ENCODE results near the gene CACNA2D4. TPM values are rescaled to one million over a fixed set of nuclear protein-coding genes. Genes with fewer than 3 reads are reported as not detected.

The CACNA2D4 gene
- total and polyA plus RNA-seq, 2 donors (not counting 1 experiment from before 2014, with no cell fraction given), result 0.68 to 0.99 TPM

GRCh38 chr12:1800401-1801302 lies 117.8 kb downstream of the CACNA2D4 start:
- no peak overlapping the region for H2AFZ ChIP-seq (ENCODE audit: low read length)
- H3K4me2 ChIP-seq (ENCODE audit: extremely low read depth, insufficient read depth, low read length), result no peak overlapping the region
- TF ChIP-seq EZH2 (IDR thresholded peaks at IDR 0.05; ENCODE audit: low read length, missing control alignments) (no peak), CTCF (conservative IDR thresholded peaks at IDR 0.05 in 1 of 2, IDR thresholded peaks at IDR 0.05 in 1 of 2; ENCODE audit: low read depth in 1 of 2, low read length in 2 of 2) (peak; percentile 51 to 62)

GRCh38 chr12:1799882-1800400 lies 118.5 kb downstream of the CACNA2D4 start:
- Histone ChIP-seq H3K4me2 (ENCODE audit: extremely low read depth, insufficient read depth, low read length) (no peak overlapping the region), H3K27me3 (ENCODE audit: control insufficient read depth, insufficient read depth, low read length) (no peaks in the 10 kb centered on the region), H2AFZ (ENCODE audit: low read length) (no peak overlapping the region), H3K79me2 (ENCODE audit: control insufficient read depth, insufficient read depth, low read length) (no peaks in the 10 kb centered on the region), H3K9me3 (ENCODE audit: control insufficient read depth, insufficient read depth, low read depth, low read length) (no peaks in the 10 kb centered on the region), H3K4me1 (ENCODE audit: control insufficient read depth, extremely low read depth, insufficient read depth, low read length) (peaks cover 18% of the 10 kb centered on the region), H3K4me3 (replicated peaks in 1 of 4; ENCODE audit: control extremely low read depth in 1 of 4, insufficient read depth in 1 of 4, low read depth in 3 of 4, low read length in 4 of 4) (no peak overlapping the region), H3K27ac (ENCODE audit: insufficient read depth, low read length) (no peak overlapping the region), H3K9ac (ENCODE audit: insufficient read depth, low read length) (no peak overlapping the region), H4K20me1 (ENCODE audit: control insufficient read depth, extremely low read depth, insufficient read depth, low read length) (no peaks in the 10 kb centered on the region), H3K36me3 (ENCODE audit: control insufficient read depth, insufficient read depth, low read length) (no peaks in the 10 kb centered on the region)
- TF ChIP-seq CTCF (conservative IDR thresholded peaks at IDR 0.05 in 1 of 2, IDR thresholded peaks at IDR 0.05 in 1 of 2; ENCODE audit: low read depth in 1 of 2, low read length in 2 of 2) (no peak), EZH2 (IDR thresholded peaks at IDR 0.05; ENCODE audit: low read length, missing control alignments) (no peak)
- DNase-seq (ENCODE audit: low read depth in 2 of 2), result no peak

More at GRCh38 chr12:1800401-1801302, 117.8 kb downstream of the CACNA2D4 start:
- H3K4me3 ChIP-seq (replicated peaks in 1 of 4; ENCODE audit: control extremely low read depth in 1 of 4, insufficient read depth in 1 of 4, low read depth in 3 of 4, low read length in 4 of 4), result no peak overlapping the region
- H3K9ac ChIP-seq (ENCODE audit: insufficient read depth, low read length), result no peak overlapping the region
- H3K9me3 ChIP-seq (ENCODE audit: control insufficient read depth, insufficient read depth, low read depth, low read length), result no peaks in the 10 kb centered on the region
- no peaks in the 10 kb centered on the region for H3K79me2 ChIP-seq (ENCODE audit: control insufficient read depth, insufficient read depth, low read length)
- H3K36me3 ChIP-seq (ENCODE audit: control insufficient read depth, insufficient read depth, low read length), result no peaks in the 10 kb centered on the region
- H3K27me3 ChIP-seq (ENCODE audit: control insufficient read depth, insufficient read depth, low read length), result no peaks in the 10 kb centered on the region
- no peak overlapping the region for H3K27ac ChIP-seq (ENCODE audit: insufficient read depth, low read length)
- peak in 1 of 2 donors; percentile 40 for DNase-seq (ENCODE audit: low read depth in 2 of 2)
- peaks cover 17% of the 10 kb centered on the region for H3K4me1 ChIP-seq (ENCODE audit: control insufficient read depth, extremely low read depth, insufficient read depth, low read length)
- no peaks in the 10 kb centered on the region for H4K20me1 ChIP-seq (ENCODE audit: control insufficient read depth, extremely low read depth, insufficient read depth, low read length)

GRCh38 chr12:1799051-1799881 lies 119.2 kb downstream of the CACNA2D4 start:
- Histone ChIP-seq H4K20me1 (ENCODE audit: control insufficient read depth, extremely low read depth, insufficient read depth, low read length) (no peaks in the 10 kb centered on the region), H3K9ac (ENCODE audit: insufficient read depth, low read length) (no peak overlapping the region), H3K27me3 (ENCODE audit: control insufficient read depth, insufficient read depth, low read length) (no peaks in the 10 kb centered on the region), H3K4me2 (ENCODE audit: extremely low read depth, insufficient read depth, low read length) (no peak overlapping the region), H3K4me1 (ENCODE audit: control insufficient read depth, extremely low read depth, insufficient read depth, low read length) (peaks cover 18% of the 10 kb centered on the region), H3K27ac (ENCODE audit: insufficient read depth, low read length) (no peak overlapping the region), H3K79me2 (ENCODE audit: control insufficient read depth, insufficient read depth, low read length) (no peaks in the 10 kb centered on the region), H2AFZ (ENCODE audit: low read length) (no peak overlapping the region), H3K36me3 (ENCODE audit: control insufficient read depth, insufficient read depth, low read length) (no peaks in the 10 kb centered on the region), H3K9me3 (ENCODE audit: control insufficient read depth, insufficient read depth, low read depth, low read length) (no peaks in the 10 kb centered on the region), H3K4me3 (replicated peaks in 1 of 4; ENCODE audit: control extremely low read depth in 1 of 4, insufficient read depth in 1 of 4, low read depth in 3 of 4, low read length in 4 of 4) (no peak overlapping the region)
- DNase-seq (ENCODE audit: low read depth in 2 of 2), result no peak
- TF ChIP-seq CTCF (conservative IDR thresholded peaks at IDR 0.05 in 1 of 2, IDR thresholded peaks at IDR 0.05 in 1 of 2; ENCODE audit: low read depth in 1 of 2, low read length in 2 of 2), result no peak
- TF ChIP-seq EZH2 (IDR thresholded peaks at IDR 0.05; ENCODE audit: low read length, missing control alignments), result no peak
